ENCODE data around the gene RHBDD1.

RHBDD1 gene

GRCh38 chr2:226796012-226796839 lies 39.6 kb upstream of the RHBDD1 start:
- TF ChIP-seq CTCF (IDR thresholded peaks at IDR 0.05; ENCODE audit: low read length) (no peak), EZH2 (IDR thresholded peaks at IDR 0.05; ENCODE audit: borderline replicate concordance, low read length) (no peak)
- Histone ChIP-seq H3K4me1 (ENCODE audit: insufficient read depth, low read length, severe bottlenecking) (peaks cover 76% of the 10 kb centered on the region), H3K27me3 (ENCODE audit: insufficient read depth, low read length) (no peaks in the 10 kb centered on the region), H3K9me2 (ENCODE audit: low read depth, low read length) (no peaks in the 10 kb centered on the region), H3F3A (ENCODE audit: insufficient read depth, low read length) (no peaks in the 10 kb centered on the region), H3K9ac (ENCODE audit: low read length) (peak overlapping the region; percentile 33; the same call in 1 of the 2 replicates), H4K20me1 (ENCODE audit: insufficient read depth, low read length) (no peaks in the 10 kb centered on the region), H2AFZ (ENCODE audit: low read length) (no peak overlapping the region), H3K4me2 (ENCODE audit: low read length) (peak overlapping the region; percentile 81), H3K36me3 (ENCODE audit: insufficient read depth, low read length) (no peaks in the 10 kb centered on the region), H3K9me3 (ENCODE audit: low read length) (no peaks in the 10 kb centered on the region), H3K79me2 (ENCODE audit: insufficient read depth, low read length) (no peaks in the 10 kb centered on the region), H3K4me3 (ENCODE audit: low read depth, low read length, poor library complexity, severe bottlenecking) (peak overlapping the region; percentile 79), H3K27ac (ENCODE audit: low read depth, low read length, poor library complexity, severe bottlenecking) (peak overlapping the region; percentile 24)

- peaks cover 78% of the 10 kb centered on the region for H3K4me1 ChIP-seq (ENCODE audit: insufficient read depth, low read length, severe bottlenecking)
- TF ChIP-seq EZH2 (IDR thresholded peaks at IDR 0.05; ENCODE audit: borderline replicate concordance, low read length), result no peak
- peak; percentile 80 for TF ChIP-seq CTCF (IDR thresholded peaks at IDR 0.05; ENCODE audit: low read length)
- H3K9me3 ChIP-seq (ENCODE audit: low read length), result no peaks in the 10 kb centered on the region
- H3F3A ChIP-seq (ENCODE audit: insufficient read depth, low read length), result no peaks in the 10 kb centered on the region
- H3K79me2 ChIP-seq (ENCODE audit: insufficient read depth, low read length), result no peaks in the 10 kb centered on the region
- no peaks in the 10 kb centered on the region for H4K20me1 ChIP-seq (ENCODE audit: insufficient read depth, low read length)
- H3K9ac ChIP-seq (ENCODE audit: low read length), result peak overlapping the region; percentile 79; the same call in 1 of the 2 replicates
- peak overlapping the region; percentile 79 for H3K4me3 ChIP-seq (ENCODE audit: low read depth, low read length, poor library complexity, severe bottlenecking)
- H3K27me3 ChIP-seq (ENCODE audit: insufficient read depth, low read length), result no peaks in the 10 kb centered on the region
- peak overlapping the region; percentile 24 for H3K27ac ChIP-seq (ENCODE audit: low read depth, low read length, poor library complexity, severe bottlenecking)
- no peaks in the 10 kb centered on the region for H3K9me2 ChIP-seq (ENCODE audit: low read depth, low read length)
- H2AFZ ChIP-seq (ENCODE audit: low read length), result no peak overlapping the region
- H3K36me3 ChIP-seq (ENCODE audit: insufficient read depth, low read length), result no peaks in the 10 kb centered on the region
- H3K4me2 ChIP-seq (ENCODE audit: low read length), result peak overlapping the region; percentile 81
Observed at GRCh38 chr2:226796840-226797288, 39.0 kb upstream of the RHBDD1 start.

GRCh38 chr2:226797289-226797988 lies 38.4 kb upstream of the RHBDD1 start:
- Histone ChIP-seq H3K9me3 (ENCODE audit: low read length) (no peaks in the 10 kb centered on the region), H3K9ac (ENCODE audit: low read length) (peak overlapping the region; percentile 79; the same call in 1 of the 2 replicates), H3K4me2 (ENCODE audit: low read length) (peak overlapping the region; percentile 81), H3K4me3 (ENCODE audit: low read depth, low read length, poor library complexity, severe bottlenecking) (peak overlapping the region; percentile 79), H2AFZ (ENCODE audit: low read length) (no peak overlapping the region), H3K27ac (ENCODE audit: low read depth, low read length, poor library complexity, severe bottlenecking) (peak overlapping the region; percentile 85), H3K36me3 (ENCODE audit: insufficient read depth, low read length) (no peaks in the 10 kb centered on the region), H3K4me1 (ENCODE audit: insufficient read depth, low read length, severe bottlenecking) (peaks cover 78% of the 10 kb centered on the region), H3K27me3 (ENCODE audit: insufficient read depth, low read length) (no peaks in the 10 kb centered on the region), H3K9me2 (ENCODE audit: low read depth, low read length) (no peaks in the 10 kb centered on the region), H3K79me2 (ENCODE audit: insufficient read depth, low read length) (no peaks in the 10 kb centered on the region), H3F3A (ENCODE audit: insufficient read depth, low read length) (no peaks in the 10 kb centered on the region), H4K20me1 (ENCODE audit: insufficient read depth, low read length) (no peaks in the 10 kb centered on the region)
- TF ChIP-seq CTCF (IDR thresholded peaks at IDR 0.05; ENCODE audit: low read length) (no peak), EZH2 (IDR thresholded peaks at IDR 0.05; ENCODE audit: borderline replicate concordance, low read length) (no peak)
